SHP77 (cell line): ENCODE results near the gene ABHD12.
A peak's percentile ranks its signal among the peaks of the same experiment; 100 is the strongest.

Experiments
- DNase-seq, 2 experiments: peaks; one replicate each; lab custom pipeline; 2025; lab: John Stamatoyannopoulos, UW

The ABHD12 gene

GRCh38 chr20:25289886-25290597 lies 100.6 kb downstream of the ABHD12 start:
- no peak for DNase-seq

DNA sequence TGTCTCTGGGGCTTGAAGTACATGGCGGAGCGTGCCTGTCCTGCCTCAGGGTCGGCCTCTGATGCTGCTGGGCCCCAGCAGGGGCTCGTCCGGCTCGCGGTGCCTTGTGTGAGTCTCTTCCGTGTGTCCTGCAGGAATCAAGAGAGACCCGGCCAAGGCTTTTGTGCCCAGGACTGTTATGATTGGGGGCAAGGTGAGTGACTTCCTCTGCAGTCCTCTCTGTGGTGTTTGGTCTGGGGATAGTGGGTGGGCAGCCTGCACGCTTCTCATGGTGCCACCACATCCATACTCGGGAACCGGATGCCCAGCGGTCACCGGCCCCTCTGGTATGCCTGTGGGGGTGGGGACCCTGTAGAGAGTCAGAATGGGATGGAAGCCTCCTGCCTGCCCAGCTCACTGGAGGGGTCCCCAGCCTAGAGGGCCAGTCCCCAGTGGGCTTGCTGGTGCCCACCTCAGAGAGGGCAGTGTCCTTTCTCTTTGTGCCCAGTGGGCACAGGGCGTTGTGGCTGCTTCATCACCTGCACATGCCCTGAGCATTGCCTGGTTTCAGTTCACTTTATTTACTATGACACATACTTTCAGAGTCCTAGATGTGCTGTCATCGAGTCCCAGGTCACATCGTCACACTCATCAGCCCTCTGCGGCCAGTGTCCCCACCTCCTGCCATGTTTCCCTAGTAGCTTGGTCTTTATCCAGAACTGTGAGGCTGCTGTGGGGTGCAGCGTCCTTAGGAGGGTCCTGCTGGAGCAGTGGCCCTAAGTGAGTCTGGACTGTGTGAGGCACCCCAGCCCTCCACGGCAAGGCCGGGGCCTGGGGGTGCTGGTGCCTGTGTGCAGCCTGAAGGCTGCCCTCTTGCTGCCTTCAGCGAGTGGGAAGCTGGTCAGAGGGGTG lies 102.1 kb downstream of the ABHD12 start:
- DNase-seq: no peak

- DNase-seq: no peak
Observed at GRCh38 chr20:25287631-25288290, 102.9 kb downstream of the ABHD12 start.

DNA sequence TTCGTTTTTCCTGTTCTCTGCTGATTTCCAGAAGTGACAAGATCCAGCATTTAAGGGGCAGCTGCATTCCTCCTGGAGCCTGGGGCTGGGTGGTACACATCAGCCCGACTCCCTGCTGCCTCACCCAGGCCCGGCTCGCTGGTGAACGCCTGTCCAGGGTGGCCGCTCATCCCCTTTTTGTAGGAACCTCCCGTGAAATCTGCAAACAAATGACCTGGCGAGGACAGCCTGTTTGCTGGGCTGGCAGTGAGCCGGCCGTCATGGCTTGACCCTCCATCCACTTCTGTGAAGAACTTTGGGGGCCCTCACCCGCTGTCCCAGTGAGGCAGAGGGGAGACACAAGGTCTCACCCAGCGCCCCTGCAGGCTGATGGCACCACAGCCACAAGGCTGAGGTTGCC lies 103.7 kb downstream of the ABHD12 start:
- no peak for DNase-seq

- DNase-seq: no peak
Observed at GRCh38 chr20:25285856-25286798, 104.5 kb downstream of the ABHD12 start.

GRCh38 chr20:25285091-25285647 lies 105.5 kb downstream of the ABHD12 start:
- DNase-seq: no peak

DNA sequence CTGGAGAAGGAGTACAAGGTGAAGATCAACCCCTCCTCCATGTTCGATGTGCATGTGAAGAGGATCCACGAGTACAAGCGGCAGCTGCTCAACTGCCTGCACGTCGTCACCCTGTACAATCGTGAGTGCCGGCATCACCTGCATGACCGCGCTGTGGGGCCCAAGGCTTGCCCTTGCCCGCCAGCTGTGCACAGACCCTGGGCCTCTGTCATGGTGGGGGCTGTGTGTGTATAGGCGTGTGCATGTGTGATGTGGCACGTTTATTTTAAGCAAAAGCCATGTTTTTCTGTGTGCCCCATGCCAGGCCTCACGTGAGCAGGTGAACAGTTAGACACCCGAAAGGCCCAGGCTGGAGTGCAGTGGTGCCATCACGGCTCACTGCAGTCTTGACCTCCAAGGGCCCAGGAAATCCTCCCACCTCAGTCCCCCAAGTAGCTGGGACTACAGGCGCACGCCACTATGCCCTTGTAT lies 106.5 kb downstream of the ABHD12 start:
- DNase-seq: no peak

DNA sequence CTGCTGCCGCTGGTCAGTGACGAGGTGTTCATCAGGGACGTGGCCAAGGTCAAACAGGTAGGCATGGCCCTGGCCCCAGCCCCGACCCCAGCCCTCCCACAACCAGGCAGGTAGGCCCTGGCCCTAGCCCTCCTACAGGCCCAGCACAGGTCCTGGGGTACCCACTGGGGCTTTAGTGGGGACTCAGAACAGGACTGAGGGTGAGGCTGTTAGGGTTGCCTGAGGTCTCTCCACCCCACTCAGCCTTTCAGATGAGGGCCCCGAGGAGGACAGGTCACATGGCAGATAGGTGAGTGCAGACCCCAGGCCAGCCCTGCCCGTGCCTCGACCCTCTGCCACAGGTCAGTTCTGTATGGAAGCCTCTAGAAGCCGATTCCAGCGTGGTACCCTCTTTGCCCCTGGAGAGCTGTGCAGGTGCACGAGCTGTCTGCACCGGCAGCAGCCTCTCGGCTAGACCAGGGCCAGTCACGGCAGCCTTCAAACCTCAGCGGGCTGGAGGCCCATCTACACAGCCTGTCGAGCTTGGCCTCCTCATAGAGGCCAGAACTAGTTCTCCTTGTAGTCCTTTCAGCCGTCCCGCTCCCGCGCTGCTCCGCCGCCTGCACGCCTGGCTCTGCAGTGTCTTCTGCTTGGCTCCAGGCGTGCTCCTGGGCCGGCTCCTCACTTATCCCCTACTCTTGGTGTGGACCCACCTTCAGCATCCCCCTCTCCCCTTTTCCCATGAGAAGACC lies 107.2 kb downstream of the ABHD12 start:
- no peak for DNase-seq

GRCh38 chr20:25282796-25283195 lies 107.8 kb downstream of the ABHD12 start:
- no peak for DNase-seq

DNA sequence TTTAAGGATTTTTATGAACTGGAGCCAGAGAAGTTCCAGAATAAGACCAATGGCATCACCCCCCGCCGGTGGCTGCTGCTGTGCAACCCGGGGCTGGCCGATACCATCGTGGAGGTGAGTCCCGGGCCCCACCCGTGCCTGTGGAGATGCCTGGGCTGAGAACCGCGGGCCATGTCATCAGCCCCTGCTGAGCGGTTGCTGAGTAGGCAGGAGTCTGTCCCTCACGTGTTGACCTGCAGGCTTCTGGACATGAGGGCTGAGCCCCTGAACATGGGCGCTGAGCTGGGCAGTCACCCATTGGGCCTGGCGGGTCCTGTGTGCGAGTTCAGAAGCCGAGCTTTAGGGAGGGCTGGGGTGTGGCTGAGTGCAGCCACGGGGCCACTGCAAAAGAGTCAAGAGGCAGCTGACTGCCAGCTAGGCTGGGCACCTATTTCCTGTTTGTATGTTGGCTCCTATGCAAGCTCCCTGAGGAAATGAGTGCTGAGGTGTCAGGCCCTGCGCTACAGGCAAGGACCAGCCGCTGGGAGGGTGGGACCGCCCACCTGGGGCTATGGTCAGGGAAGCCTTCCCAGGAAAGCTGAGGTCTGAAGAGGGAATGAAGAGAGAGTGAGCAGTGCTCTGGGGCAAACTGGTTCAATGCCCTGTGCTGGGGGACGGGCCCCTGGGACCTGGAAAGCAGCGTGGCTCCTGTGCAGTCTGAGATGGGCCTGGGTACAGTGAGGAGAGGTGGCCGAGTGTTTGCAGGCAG lies 108.4 kb downstream of the ABHD12 start:
- DNase-seq: peak in 1 of 2 experiments; percentile 54

- peak; percentile 89 to 93 for DNase-seq
Observed at GRCh38 chr20:25281541-25281991, 109.1 kb downstream of the ABHD12 start.

DNA sequence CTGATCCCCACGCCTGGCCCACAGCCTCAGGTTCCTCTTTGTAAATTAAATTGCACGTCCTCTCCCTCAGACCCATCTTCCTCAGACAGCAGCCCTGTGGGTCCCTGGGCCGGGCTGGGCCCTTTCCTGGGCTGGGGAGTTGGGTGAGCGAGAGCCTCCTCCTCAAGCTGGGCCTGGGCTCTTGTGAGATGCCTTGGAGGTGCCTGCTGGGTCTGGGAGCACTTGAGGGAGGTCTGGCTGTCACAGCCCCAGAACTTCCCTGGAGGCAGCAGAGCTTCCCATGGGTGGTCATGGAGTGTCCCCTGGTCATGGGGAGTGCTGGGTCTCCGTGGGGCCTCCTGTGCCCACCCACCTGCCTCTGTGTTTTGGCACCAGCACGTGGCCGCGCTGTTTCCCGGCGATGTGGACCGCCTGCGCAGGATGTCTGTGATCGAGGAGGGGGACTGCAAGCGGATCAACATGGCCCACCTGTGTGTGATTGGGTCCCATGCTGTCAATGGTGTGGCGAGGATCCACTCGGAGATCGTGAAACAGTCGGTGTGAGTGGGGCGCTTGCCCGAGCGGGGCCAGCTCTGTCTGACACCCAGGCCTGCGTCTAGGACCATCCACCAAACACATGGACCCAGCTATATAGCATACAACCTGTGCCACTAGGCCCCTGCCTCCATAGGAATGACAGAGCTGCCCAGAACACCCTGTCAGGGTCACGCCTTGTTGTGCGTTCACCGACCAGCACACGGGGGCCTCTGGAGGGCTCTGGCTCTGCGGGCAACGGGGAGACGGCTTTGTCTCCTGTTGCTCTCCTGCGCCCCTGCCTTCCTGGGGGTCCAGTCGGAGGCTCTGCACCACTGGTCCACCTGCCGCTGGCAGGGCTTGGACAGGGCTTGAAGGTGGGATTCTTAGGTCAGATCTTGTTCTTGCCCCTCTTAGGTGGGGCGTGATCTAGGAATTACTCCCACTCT lies 109.8 kb downstream of the ABHD12 start:
- DNase-seq: no peak

DNA sequence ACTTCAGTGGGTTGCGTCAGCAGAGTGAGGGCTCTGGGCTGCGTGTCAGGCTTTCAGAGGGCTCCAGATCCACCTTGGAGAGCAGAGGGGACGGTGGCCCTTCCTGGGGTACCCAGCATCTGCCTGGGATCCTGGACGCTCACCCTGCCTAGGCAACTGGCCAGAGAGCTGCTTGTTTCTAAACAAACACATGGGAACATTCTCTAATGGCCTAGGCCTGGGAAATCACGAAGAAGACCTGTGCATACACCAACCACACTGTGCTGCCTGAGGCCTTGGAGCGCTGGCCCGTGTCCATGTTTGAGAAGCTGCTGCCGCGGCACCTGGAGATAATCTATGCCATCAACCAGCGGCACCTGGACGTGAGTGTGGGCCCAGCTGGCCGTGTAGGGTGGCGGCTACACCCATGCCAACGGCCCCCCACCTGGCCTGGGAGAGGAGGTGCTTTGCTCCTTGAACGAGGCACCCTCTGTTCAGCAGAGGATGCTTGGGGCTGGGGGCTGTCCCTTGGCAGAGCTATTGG lies 110.5 kb downstream of the ABHD12 start:
- DNase-seq: peak; percentile 96 to 98

DNA sequence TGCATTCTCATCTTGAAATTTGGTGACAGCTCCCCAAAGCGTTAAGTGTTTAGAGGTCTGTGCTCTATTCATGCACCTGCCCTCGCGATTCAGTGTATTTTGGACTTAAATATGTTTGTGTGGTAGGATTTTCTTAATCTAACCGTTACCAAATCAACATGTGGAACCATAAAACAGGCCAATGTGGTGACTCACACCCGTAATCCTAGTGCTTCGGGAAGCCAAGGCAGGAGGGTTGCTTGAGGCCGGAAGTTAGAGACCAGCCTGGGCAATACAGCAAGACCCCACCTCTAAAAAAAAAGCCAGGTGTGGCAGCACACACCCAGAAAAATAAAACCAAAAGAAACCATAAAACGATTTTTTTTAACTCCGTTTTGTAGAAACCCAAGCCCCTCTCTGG lies 111.2 kb downstream of the ABHD12 start:
- no peak for DNase-seq

DNA sequence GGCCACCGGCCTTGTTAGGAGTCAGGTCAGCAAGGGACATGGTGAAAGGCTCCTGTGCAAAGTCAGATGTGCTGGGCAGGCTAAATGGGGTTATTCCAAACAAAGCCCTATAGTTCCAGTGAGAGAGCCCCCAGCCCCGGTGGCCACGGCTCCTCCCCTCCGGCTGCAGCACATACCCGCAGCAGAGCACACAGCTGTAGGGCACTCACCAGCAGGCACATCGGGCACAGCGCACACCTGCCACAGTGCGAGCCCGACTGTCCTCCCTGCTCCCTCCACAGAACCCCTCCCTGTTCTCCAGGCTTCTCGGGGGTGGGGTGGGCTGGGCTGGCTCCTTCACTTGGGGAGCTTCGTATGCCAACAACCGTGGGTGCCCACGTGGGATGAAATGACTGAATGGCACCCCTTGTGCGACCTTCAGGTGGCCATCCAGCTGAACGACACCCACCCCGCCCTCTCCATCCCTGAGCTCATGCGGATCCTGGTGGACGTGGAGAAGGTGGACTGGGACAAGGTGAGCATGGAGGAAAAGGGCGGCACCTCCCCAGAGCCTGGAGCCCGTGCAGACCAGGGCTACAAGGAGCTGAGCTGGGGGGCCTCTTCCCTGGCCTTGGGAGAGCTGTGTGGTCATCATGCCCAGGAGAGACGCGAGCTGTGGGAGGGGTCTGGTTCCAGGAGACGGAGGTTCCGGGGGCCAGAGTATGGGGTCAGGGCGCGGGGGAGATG lies 111.8 kb downstream of the ABHD12 start:
- DNase-seq: peak in 1 of 2 experiments; percentile 18

GRCh38 chr20:25277941-25278521 lies 112.6 kb downstream of the ABHD12 start:
- no peak for DNase-seq
